ENCODE measurements around the gene SLC2A1.

GRCh38 chr1:42935313-42935895 is 23.3 kb downstream of the SLC2A1 start:
- TF ChIP-seq CTCF (IDR thresholded peaks at IDR 0.05) (no peak), POLR2A (IDR thresholded peaks at IDR 0.05) (no peak)
